H1 (cell line): ENCODE measurements around the gene PDZD2. TPM values are rescaled to one million over a fixed set of nuclear protein-coding genes. Genes with fewer than 3 reads are reported as not detected.
"Not testable (repeated sequence)": the region's sequence is repeated elsewhere in the genome, so short reads cannot be mapped to it uniquely, and the experiment has no call there.

Source experiments
- CTCF ChIA-PET: fragments of 300-600 bp; sonication (Branson Sonifier 250); formaldehyde crosslinking; loops from one replicate; lab custom pipeline; 2021; ENCODE audit not compliant: partially characterized antibody; lab: Charles Lee
- POLR2A ChIA-PET: fragments of 300-600 bp; sonication (Branson Sonifier 250); formaldehyde crosslinking; loops from one replicate; lab custom pipeline; 2021; ENCODE audit warnings: inconsistent platforms; ENCODE audit not compliant: partially characterized antibody; lab: Charles Lee
- DNase-seq, 2 experiments: peaks; one replicate each; pipeline versions ENCODE4 v3.0.0 to v3.0.0-alpha.2; 2010 to 2022; ENCODE audit warnings: low spot score in 2 of 2, low read depth in 1 of 2, mixed read lengths in 1 of 2
- FAIRE-seq: peaks from 2 replicates; lab custom pipeline; 2011; peaks lifted over from hg19 to GRCh38; lab: Jason Lieb, UNC
- H2AFZ ChIP-seq: 2 replicates; pipeline ENCODE4 v1.8.1; 2012; ENCODE audit warnings: low read length, inconsistent platforms
- H2AK5ac ChIP-seq: 2 replicates; pipeline ENCODE4 v1.6.1; 2013; ENCODE audit warnings: low read depth, low read length
- H2BK120ac ChIP-seq: replicated peaks from 2 replicates; pipeline ENCODE3; 2013; ENCODE audit warnings: low read depth, low read length, inconsistent platforms
- H2BK12ac ChIP-seq: 2 replicates; pipeline ENCODE4 v1.6.1; 2013; ENCODE audit warnings: low read depth, low read length
- H2BK15ac ChIP-seq: 2 replicates; pipeline ENCODE4 v1.6.1; 2013; ENCODE audit warnings: low read length
- H2BK20ac ChIP-seq: 2 replicates; pipeline ENCODE4 v1.6.1; 2013; ENCODE audit warnings: low read length
- H2BK5ac ChIP-seq: 2 replicates; pipeline ENCODE4 v1.6.1; 2013; ENCODE audit warnings: low read depth, low read length
- H3K14ac ChIP-seq: 2 replicates; pipeline ENCODE4 v1.6.1; 2013; ENCODE audit warnings: inconsistent platforms; ENCODE audit not compliant: insufficient read length
- H3K18ac ChIP-seq: 2 replicates; pipeline ENCODE4 v1.6.1; 2013; ENCODE audit warnings: low read length; ENCODE audit errors: extremely low read depth
- H3K23ac ChIP-seq: 2 replicates; pipeline ENCODE4 v1.6.1; 2013; ENCODE audit warnings: inconsistent platforms; ENCODE audit not compliant: insufficient read length
- H3K23me2 ChIP-seq: 2 replicates; pipeline ENCODE4 v1.6.1; 2013; ENCODE audit warnings: low read depth, low read length
- H3K27ac ChIP-seq: 2 replicates; pipeline ENCODE4 v1.6.1; 2011; ENCODE audit warnings: low read depth, low read length, inconsistent platforms
- H3K27me3 ChIP-seq, 4 experiments: replicated peaks in 1 of 4; 1 replicate in 1 of 4; 2 replicates in 3 of 4; pipeline versions ENCODE4 v1.6.1 to v1.8.1; 2011 to 2013; ENCODE audit warnings: low read length in 3 of 4, mild to moderate bottlenecking in 3 of 4, inconsistent platforms in 2 of 4, mixed read lengths in 2 of 4, moderate library complexity in 1 of 4; ENCODE audit not compliant: control insufficient read depth in 3 of 4, insufficient read depth in 3 of 4; ENCODE audit errors: extremely low read depth in 1 of 4
- H3K36me3 ChIP-seq, 4 experiments: 2 replicates each; pipeline versions ENCODE4 v1.6.1 to v1.8.1; 2011 to 2013; ENCODE audit warnings: mild to moderate bottlenecking in 4 of 4, low read length in 3 of 4, moderate library complexity in 2 of 4, control low read depth in 1 of 4, inconsistent platforms in 1 of 4; ENCODE audit not compliant: insufficient read depth in 4 of 4, control insufficient read depth in 2 of 4
- H3K4ac ChIP-seq: replicated peaks from 2 replicates; pipeline ENCODE3; 2013; ENCODE audit warnings: low read length, low read depth, mixed read lengths, inconsistent platforms; ENCODE audit not compliant: insufficient read length
- H3K4me1 ChIP-seq, 4 experiments: replicated peaks in 1 of 4; 1 replicate in 1 of 4; 2 replicates in 3 of 4; pipeline versions ENCODE4 v1.6.1 to v1.8.1; 2011 to 2013; ENCODE audit warnings: low read length in 3 of 4, inconsistent platforms in 2 of 4, mixed read lengths in 1 of 4; ENCODE audit not compliant: insufficient read depth in 4 of 4, control insufficient read depth in 3 of 4
- H3K4me2 ChIP-seq, 2 experiments: 2 replicates each; pipeline versions ENCODE4 v1.6.1 to v1.8.1; 2011 to 2013; ENCODE audit warnings: low read depth in 2 of 2, low read length in 2 of 2, control low read depth in 1 of 2, inconsistent platforms in 1 of 2, mild to moderate bottlenecking in 1 of 2; ENCODE audit not compliant: insufficient read depth in 1 of 2
- H3K4me3 ChIP-seq, 4 experiments: fragments of 200-600, 300-600 bp in 1 of 4; sonication (generic), shearing (Covaris generic), sonication (Bioruptor Twin) in 1 of 4; 2 replicates each; pipeline versions ENCODE4 v1.5.1 to v1.8.1; 2011 to 2016; ENCODE audit warnings: low read length in 4 of 4, low read depth in 3 of 4, control low read depth in 2 of 4, inconsistent platforms in 2 of 4, mild to moderate bottlenecking in 2 of 4, mixed read lengths in 1 of 4, moderate library complexity in 1 of 4; ENCODE audit not compliant: insufficient read depth in 2 of 4; ENCODE audit errors: extremely low read depth in 1 of 4
- H3K56ac ChIP-seq: replicated peaks from 2 replicates; pipeline ENCODE3; 2013; ENCODE audit warnings: low read depth, mild to moderate bottlenecking, mixed read lengths, low read length, inconsistent platforms; ENCODE audit not compliant: insufficient read length
- H3K79me1 ChIP-seq: 2 replicates; pipeline ENCODE4 v1.6.1; 2013; ENCODE audit warnings: low read depth, low read length, control low read depth
- H3K79me2 ChIP-seq, 2 experiments: 2 replicates each; pipeline versions ENCODE4 v1.6.1 to v1.8.1; 2012 to 2013; ENCODE audit warnings: low read length in 2 of 2, mild to moderate bottlenecking in 2 of 2, inconsistent platforms in 1 of 2; ENCODE audit not compliant: insufficient read depth in 2 of 2, control insufficient read depth in 1 of 2
- H3K9ac ChIP-seq, 4 experiments: replicated peaks in 1 of 4; 1 replicate in 1 of 4; 2 replicates in 3 of 4; pipeline versions ENCODE4 v1.6.1 to v1.8.1; 2011 to 2013; ENCODE audit warnings: low read depth in 3 of 4, low read length in 3 of 4, control low read depth in 2 of 4, mild to moderate bottlenecking in 2 of 4, moderate library complexity in 2 of 4, inconsistent platforms in 1 of 4; ENCODE audit errors: extremely low read depth in 1 of 4
- H3K9me3 ChIP-seq, 2 experiments: 2 replicates each; pipeline versions ENCODE4 v1.6.1 to v1.8.1; 2012 to 2013; ENCODE audit warnings: mild to moderate bottlenecking in 2 of 2, moderate library complexity in 2 of 2, control low read depth in 1 of 2, inconsistent platforms in 1 of 2, low read depth in 1 of 2, low read length in 1 of 2, mixed read lengths in 1 of 2; ENCODE audit not compliant: insufficient read depth in 2 of 2
- H4K20me1 ChIP-seq, 2 experiments: replicated peaks in 1 of 2; 2 replicates each; pipeline versions ENCODE3 to v1.8.1; 2011 to 2013; ENCODE audit warnings: inconsistent platforms in 2 of 2, low read length in 2 of 2, mild to moderate bottlenecking in 1 of 2; ENCODE audit not compliant: insufficient read depth in 2 of 2, control insufficient read depth in 1 of 2
- H4K5ac ChIP-seq: 2 replicates; pipeline ENCODE4 v1.6.1; 2013; ENCODE audit warnings: low read length, low read depth, mixed read lengths, inconsistent platforms; ENCODE audit not compliant: insufficient read length
- H4K8ac ChIP-seq: 2 replicates; pipeline ENCODE4 v1.8.0; 2013; ENCODE audit warnings: mild to moderate bottlenecking, moderate library complexity, low read length, inconsistent platforms; ENCODE audit not compliant: insufficient read depth; ENCODE audit errors: extremely low read depth
- H4K91ac ChIP-seq: replicated peaks from 2 replicates; pipeline ENCODE3; 2013; ENCODE audit warnings: low read length, mixed read lengths, inconsistent platforms; ENCODE audit not compliant: insufficient read length
- WGBS, 2 experiments: shearing (Covaris generic) in 1 of 2; methylation state at CpG; one replicate each; pipeline versions ENCODE4 v1.1.6 to v1.1.7; 2013 to 2015; ENCODE audit warnings: low lambda C conversion rate in 2 of 2, mixed read lengths in 2 of 2, inconsistent platforms in 1 of 2, low coverage in 1 of 2, missing lambda C conversion rate in 1 of 2; ENCODE audit not compliant: insufficient replicate concordance in 2 of 2, insufficient coverage in 1 of 2, insufficient read length in 1 of 2; ENCODE audit errors: extremely low coverage in 1 of 2, missing lambda C conversion rate in 1 of 2; 5-methylcytosine and 5-hydroxymethylcytosine counted together
- polyA plus RNA-seq, 7 experiments: library from polyadenylated mRNA; depleted of rRNA in 3 of 7; stranded (reverse) in 5 of 7; unstranded in 2 of 7; fragments of >200 nt in 5 of 7; fragments of 200-250 nt in 2 of 7; gene quantifications; 1 replicate in 5 of 7; 2 replicates in 1 of 7; 4 replicates in 1 of 7; pipeline versions ENCODE4 v1.2.1 to v1.2.3, GENCODE V29; 2011 to 2013; ENCODE audit warnings: missing spikeins in 2 of 7, mixed read lengths in 2 of 7
- total RNA-seq: library from RNA; stranded (reverse); fragmentation: NEBNext Ultra II Directional; extraction: Animal tissue kit (Norgen Biotek cat#: 25700); gene quantifications from 2 replicates; pipeline ENCODE4 v1.2.1, GENCODE V29; 2021

Gene PDZD2
- total and polyA plus RNA-seq, 2 of the 8 experiments (the other 6 are each of a cell fraction or from before 2014, with no cell fraction given), result 1.2 to 6.8 TPM

DNA sequence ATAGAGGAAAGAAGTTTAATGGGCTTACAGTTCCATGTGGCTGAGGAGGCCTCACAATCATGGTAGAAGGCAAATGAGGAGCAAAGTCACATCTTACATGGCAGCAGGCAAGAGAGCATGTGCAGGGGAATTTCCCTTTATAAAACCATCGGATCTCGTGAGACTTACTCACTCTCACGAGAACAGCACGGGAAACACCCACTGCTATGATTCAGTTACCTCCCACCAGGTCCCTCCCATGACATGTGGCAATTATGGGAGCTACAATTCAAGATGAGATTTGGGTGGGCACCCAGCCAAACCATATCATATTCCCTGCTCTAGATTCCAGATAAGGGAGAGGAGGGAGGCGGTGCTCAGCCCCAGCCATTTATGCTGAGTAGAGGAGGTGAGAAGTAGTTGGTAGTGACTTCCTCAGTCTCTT, 336.3 kb downstream of the PDZD2 start:
- H2BK20ac ChIP-seq, POLR2A ChIA-PET, H3K14ac ChIP-seq, H3K27ac ChIP-seq, H3K9ac ChIP-seq, H3K27me3 ChIP-seq, H3K79me1 ChIP-seq, H3K23me2 ChIP-seq, H3K4me3 ChIP-seq, H3K4ac ChIP-seq, H3K36me3 ChIP-seq, H2BK12ac ChIP-seq, CTCF ChIA-PET, H2BK15ac ChIP-seq, H4K91ac ChIP-seq, DNase-seq, H3K56ac ChIP-seq, H4K8ac ChIP-seq, H3K18ac ChIP-seq, FAIRE-seq, H4K5ac ChIP-seq, H3K4me1 ChIP-seq, H2AK5ac ChIP-seq, H2BK5ac ChIP-seq, H3K79me2 ChIP-seq, H2BK120ac ChIP-seq, H4K20me1 ChIP-seq, H3K23ac ChIP-seq, H2AFZ ChIP-seq, H3K4me2 ChIP-seq, H3K9me3 ChIP-seq: not testable (repeated sequence)
- WGBS, 2 experiments, result 87% methylated on average over 5 of the region's 5 CpGs; no CpG with 5 or more reads in 1 of the 2 experiments
